Thyroid gland (tissue), 4 donors: ENCODE results near the gene DUSP7. TPM values are rescaled to one million over a fixed set of nuclear protein-coding genes. Genes with fewer than 3 reads are reported as not detected.

ENCODE experiments used
- DNase-seq, 2 donors: peaks; one replicate each; pipeline ENCODE4 v3.0.0-alpha.2; 2019
- H3K27ac ChIP-seq, 3 donors: fragments of 200-600 bp; sonication (generic); 1 replicate in 2 of 3; 2 replicates in 1 of 3; pipeline ENCODE4 v1.5.1; 2016 to 2019; ENCODE audit warnings: mild to moderate bottlenecking in 1 of 3, moderate library complexity in 1 of 3
- H3K27me3 ChIP-seq: fragments of 200-600 bp; sonication (generic); one replicate; pipeline ENCODE4 v1.5.1; 2019
- H3K36me3 ChIP-seq, 2 donors: fragments of 200-600 bp; sonication (generic); one replicate each; pipeline ENCODE4 v1.5.1; 2016 to 2019
- H3K4me1 ChIP-seq, 2 donors: fragments of 200-600 bp; sonication (generic); one replicate each; pipeline ENCODE4 v1.5.1; 2017 to 2019
- H3K4me3 ChIP-seq, 3 donors: fragments of 200-600 bp; sonication (generic); replicated peaks in 1 of 3; 1 replicate in 2 of 3; 2 replicates in 1 of 3; pipeline ENCODE4 v1.5.1; 2016; ENCODE audit warnings: mild to moderate bottlenecking in 1 of 3
- H3K9me3 ChIP-seq: fragments of 200-600 bp; sonication (generic); one replicate; pipeline ENCODE4 v1.5.1; 2017
- CTCF ChIP-seq, 6 experiments: fragments of 200-600 bp in 3 of 6; fragments of 450-650 bp in 3 of 6; sonication (generic) in 3 of 6; IDR thresholded peaks; one replicate each; pipeline ENCODE4 v1.5.1; 2016 to 2019; ENCODE audit warnings: antibody characterized with exemption in 6 of 6, mild to moderate bottlenecking in 2 of 6, inconsistent platforms in 1 of 6, moderate library complexity in 1 of 6
- POLR2A ChIP-seq, 2 donors: fragments of 450-650 bp; IDR thresholded peaks; one replicate each; pipeline ENCODE4 v1.6.1; 2017; ENCODE audit warnings: antibody characterized with exemption in 2 of 2, mild to moderate bottlenecking in 2 of 2, moderate library complexity in 1 of 2
- WGBS, 2 donors: methylation state at CpG; one replicate each; pipeline ENCODE4 v1.1.5; 2017; 5-methylcytosine and 5-hydroxymethylcytosine counted together
- intact Hi-C: fragments of 100-400 bp; cut with DNase I; formaldehyde crosslinking; loops from one replicate; pipeline ENCODE4 v1.15.1; 2023
- total RNA-seq, 4 donors: library from RNA; depleted of rRNA; stranded (reverse); fragments of >200 nt; gene quantifications; one replicate each; pipeline ENCODE4 v1.2.3, GENCODE V29; 2016

The DUSP7 gene
- total RNA-seq = 10 to 100 TPM in 3 of 4 donors, 1 to 10 TPM in 1; 6.9 to 10.6 (median 10.4) TPM

- peak; percentile 66 to 71 for DNase-seq
- peak within 1 kb of the TSS; percentile 66 to 83 (median 67) for H3K27ac ChIP-seq
- WGBS, 2 donors = 0 to 4% methylated on average over 2 to 8 of the region's 51 CpGs
- peak in 1 of 2 donors; percentile 32 for TF ChIP-seq POLR2A (IDR thresholded peaks at IDR 0.05)
- TF ChIP-seq CTCF (IDR thresholded peaks at IDR 0.05) = no peak
- intact Hi-C loops = loop anchor here (5.0 kb wide), 1 partner anchor 114 kb away; the partner anchor contains the start of genes PARP3 and RRP9
- peak within 1 kb of the TSS; percentile 27 to 74 (median 56) for H3K4me3 ChIP-seq
- H3K9me3 ChIP-seq = no peaks in the 10 kb centered on the region
- no peaks in the 10 kb centered on the region for H3K27me3 ChIP-seq
- H3K4me1 ChIP-seq = peaks cover 31 to 41% of the 10 kb centered on the region in 2 donors
- peaks cover 0 to 9% of the 10 kb centered on the region in 2 donors for H3K36me3 ChIP-seq
Observed at GRCh38 chr3:52056521-52056967, at the start of gene DUSP7. Gene DUSP7, minus strand, starts transcription at chr3:52056571. Its CDS starts 205 bp downstream, at chr3:52056366.

- 97% methylated on average over 9 to 10 of the region's 10 CpGs for WGBS, 2 donors
- H3K4me3 ChIP-seq = no peak overlapping the region
- peaks cover 0 to 3% of the 10 kb centered on the region in 2 donors for H3K4me1 ChIP-seq
- no peak overlapping the region for H3K27ac ChIP-seq
- H3K36me3 ChIP-seq = no peaks in the 10 kb centered on the region
- H3K9me3 ChIP-seq = no peaks in the 10 kb centered on the region
- no peaks in the 10 kb centered on the region for H3K27me3 ChIP-seq
- no peak for DNase-seq
- intact Hi-C loops = no loop called here
- no peak for TF ChIP-seq POLR2A (IDR thresholded peaks at IDR 0.05)
- TF ChIP-seq CTCF (IDR thresholded peaks at IDR 0.05) = no peak
Observed at GRCh38 chr3:52104684-52105640, 48.6 kb upstream of the DUSP7 start.

GRCh38 chr3:52102934-52103333, 46.6 kb upstream of the DUSP7 start:
- no peak overlapping the region for H3K27ac ChIP-seq
- whole genome bisulfite sequencing, 2 donors = 97 to 99% methylated on average over 4 of the region's 4 CpGs
- intact Hi-C loops = no loop called here
- H3K4me3 ChIP-seq = no peak overlapping the region
- TF ChIP-seq POLR2A (IDR thresholded peaks at IDR 0.05) (no peak), CTCF (IDR thresholded peaks at IDR 0.05) (no peak)
- no peak for DNase-seq
- H3K4me1 ChIP-seq = peaks cover 0 to 3% of the 10 kb centered on the region in 2 donors
- no peaks in the 10 kb centered on the region for H3K27me3 ChIP-seq
- H3K9me3 ChIP-seq = no peaks in the 10 kb centered on the region
- H3K36me3 ChIP-seq = no peaks in the 10 kb centered on the region

GRCh38 chr3:52099001-52099401, 42.6 kb upstream of the DUSP7 start:
- Histone ChIP-seq H3K9me3 (no peaks in the 10 kb centered on the region), H3K36me3 (no peaks in the 10 kb centered on the region), H3K4me1 (peaks cover 0 to 13% of the 10 kb centered on the region in 2 donors), H3K27me3 (no peaks in the 10 kb centered on the region), H3K4me3 (no peak overlapping the region), H3K27ac (no peak overlapping the region)
- peak in 1 of 2 donors; percentile 13 for DNase-seq
- TF ChIP-seq CTCF (IDR thresholded peaks at IDR 0.05) (no peak), POLR2A (IDR thresholded peaks at IDR 0.05) (no peak)
- intact Hi-C loops = no loop called here
- WGBS, 2 donors = 60 to 79% methylated on average over 3 of the region's 3 CpGs
